Neural progenitor cell (in vitro differentiated cells): ENCODE data around the gene GBP5. TPM values are rescaled to one million over a fixed set of nuclear protein-coding genes. Genes with fewer than 3 reads are reported as not detected.

Source experiments
- DNase-seq: peaks from one replicate; pipeline ENCODE4 v3.0.0-alpha.2; 2016; ENCODE audit warnings: low spot score
- H2AFZ ChIP-seq: fragments of 200-600 bp; sonication (generic); replicated peaks from 2 replicates; pipeline ENCODE4 v1.6.1; 2016; ENCODE audit warnings: antibody characterized with exemption
- H3F3A ChIP-seq: fragments of 200-600 bp; sonication (generic); 2 replicates; pipeline ENCODE4 v1.6.1; 2016; ENCODE audit warnings: antibody characterized with exemption, low read depth
- H3K27ac ChIP-seq: fragments of 200-600 bp; sonication (generic); 2 replicates; pipeline ENCODE4 v1.5.1; 2016; ENCODE audit warnings: mild to moderate bottlenecking
- H3K27me3 ChIP-seq: fragments of 200-600 bp; sonication (generic); 2 replicates; pipeline ENCODE4 v1.6.1; 2016; ENCODE audit warnings: mild to moderate bottlenecking, moderate library complexity
- H3K36me3 ChIP-seq: fragments of 200-600 bp; sonication (generic); 2 replicates; pipeline ENCODE4 v1.5.1; 2016
- H3K4me1 ChIP-seq: fragments of 200-600 bp; sonication (generic); 2 replicates; pipeline ENCODE4 v1.6.1; 2016; ENCODE audit warnings: mixed run types
- H3K4me2 ChIP-seq: fragments of 200-600 bp; sonication (generic); 2 replicates; pipeline ENCODE4 v1.6.1; 2016
- H3K4me3 ChIP-seq: fragments of 200-600 bp; sonication (generic); 2 replicates; pipeline ENCODE4 v1.5.1; 2016
- H3K79me2 ChIP-seq: fragments of 200-600 bp; sonication (generic); 2 replicates; pipeline ENCODE4 v1.6.1; 2016; ENCODE audit warnings: low read depth
- H3K9ac ChIP-seq: fragments of 200-600 bp; sonication (generic); 2 replicates; pipeline ENCODE4 v1.6.1; 2016
- H3K9me3 ChIP-seq: fragments of 200-600 bp; sonication (generic); 2 replicates; pipeline ENCODE4 v1.5.1; 2016; ENCODE audit warnings: low read depth
- H4K20me1 ChIP-seq: fragments of 200-600 bp; sonication (generic); 2 replicates; pipeline ENCODE4 v1.6.1; 2016; ENCODE audit warnings: low read depth
- H3K27ac Mint-ChIP-seq: 3 replicates; pipeline ENCODE4 v1.8.0; 2021; ENCODE audit warnings: mixed read lengths
- H3K27me3 Mint-ChIP-seq: 2 replicates; pipeline ENCODE4 v1.8.0; 2022; ENCODE audit warnings: low read depth, mild to moderate bottlenecking, inconsistent platforms, moderate library complexity, mixed read lengths; ENCODE audit not compliant: insufficient read depth
- H3K36me3 Mint-ChIP-seq: 3 replicates; pipeline ENCODE4 v1.8.0; 2021; ENCODE audit warnings: mixed read lengths
- H3K4me1 Mint-ChIP-seq: 3 replicates; pipeline ENCODE4 v1.8.0; 2021; ENCODE audit warnings: mixed read lengths
- H3K4me3 Mint-ChIP-seq: 3 replicates; pipeline ENCODE4 v1.8.0; 2021; ENCODE audit warnings: mild to moderate bottlenecking, moderate library complexity, mixed read lengths
- H3K9me3 Mint-ChIP-seq: 3 replicates; pipeline ENCODE4 v1.8.0; 2020; ENCODE audit warnings: mixed read lengths
- EZH2 ChIP-seq: fragments of 200-600 bp; sonication (generic); IDR thresholded peaks from 2 replicates; pipeline ENCODE4 v1.6.1; 2017; ENCODE audit warnings: antibody characterized with exemption, mild to moderate bottlenecking, moderate library complexity
- EZH2phosphoT487 ChIP-seq: fragments of 200-600 bp; sonication (generic); IDR thresholded peaks from 2 replicates; pipeline ENCODE4 v1.6.1; 2017; ENCODE audit warnings: antibody characterized with exemption
- total RNA-seq: library from RNA; depleted of rRNA; stranded (reverse); fragments of >200 nt; gene quantifications from 2 replicates; pipeline ENCODE4 v1.2.3, GENCODE V29; 2015; ENCODE audit warnings: low replicate concordance
- TF ChIP-seq, protein P1 (sequence below): fragments of 200-600 bp; sonication (generic); IDR thresholded peaks from 2 replicates; pipeline ENCODE4 v1.5.1; 2017; ENCODE audit warnings: antibody characterized with exemption, mild to moderate bottlenecking

Gene GBP5
- total RNA-seq, 1 donor from 2014 or later, result not detected

DNA sequence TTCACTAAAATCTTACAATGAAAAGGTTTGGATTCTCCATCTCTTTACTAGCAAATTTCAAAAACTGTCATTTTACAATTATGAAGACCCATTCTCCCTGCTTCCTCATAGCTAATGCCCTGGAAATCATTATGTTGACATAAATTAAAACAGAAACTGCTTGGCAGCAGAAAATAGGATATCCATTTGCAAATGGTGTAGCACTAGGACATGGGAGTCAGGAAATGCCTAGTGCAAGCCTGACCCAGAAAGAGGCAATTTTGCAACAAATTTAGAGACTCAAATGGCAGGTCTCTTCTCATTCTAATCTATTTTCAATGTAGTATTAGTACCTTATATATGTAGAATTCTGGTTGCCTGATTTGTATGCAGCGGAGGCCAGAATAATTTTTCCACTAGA is 2.2 kb downstream of the GBP5 start:
- Histone ChIP-seq H2AFZ (no peak overlapping the region), H3K4me2 (no peak overlapping the region), H3K4me3 (no peak overlapping the region), H3K27me3 (no peaks in the 10 kb centered on the region), H3K4me1 (no peaks in the 10 kb centered on the region), H3K27ac (no peak overlapping the region), H3K79me2 (no peaks in the 10 kb centered on the region), H4K20me1 (no peaks in the 10 kb centered on the region), H3K9me3 (no peaks in the 10 kb centered on the region), H3K36me3 (no peaks in the 10 kb centered on the region), H3K9ac (no peak overlapping the region), H3F3A (no peaks in the 10 kb centered on the region)
- Mint-ChIP-seq H3K27me3 (peaks cover 4% of the 10 kb centered on the region), H3K4me1 (peaks cover 6% of the 10 kb centered on the region), H3K36me3 (no peaks in the 10 kb centered on the region), H3K4me3 (no peak overlapping the region), H3K9me3 (no peaks in the 10 kb centered on the region), H3K27ac (no peak overlapping the region)
- TF ChIP-seq, protein P1, sequence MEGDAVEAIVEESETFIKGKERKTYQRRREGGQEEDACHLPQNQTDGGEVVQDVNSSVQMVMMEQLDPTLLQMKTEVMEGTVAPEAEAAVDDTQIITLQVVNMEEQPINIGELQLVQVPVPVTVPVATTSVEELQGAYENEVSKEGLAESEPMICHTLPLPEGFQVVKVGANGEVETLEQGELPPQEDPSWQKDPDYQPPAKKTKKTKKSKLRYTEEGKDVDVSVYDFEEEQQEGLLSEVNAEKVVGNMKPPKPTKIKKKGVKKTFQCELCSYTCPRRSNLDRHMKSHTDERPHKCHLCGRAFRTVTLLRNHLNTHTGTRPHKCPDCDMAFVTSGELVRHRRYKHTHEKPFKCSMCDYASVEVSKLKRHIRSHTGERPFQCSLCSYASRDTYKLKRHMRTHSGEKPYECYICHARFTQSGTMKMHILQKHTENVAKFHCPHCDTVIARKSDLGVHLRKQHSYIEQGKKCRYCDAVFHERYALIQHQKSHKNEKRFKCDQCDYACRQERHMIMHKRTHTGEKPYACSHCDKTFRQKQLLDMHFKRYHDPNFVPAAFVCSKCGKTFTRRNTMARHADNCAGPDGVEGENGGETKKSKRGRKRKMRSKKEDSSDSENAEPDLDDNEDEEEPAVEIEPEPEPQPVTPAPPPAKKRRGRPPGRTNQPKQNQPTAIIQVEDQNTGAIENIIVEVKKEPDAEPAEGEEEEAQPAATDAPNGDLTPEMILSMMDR, result no peak
- TF ChIP-seq EZH2 (no peak), EZH2phosphoT487 (no peak)
- no peak for DNase-seq

DNA sequence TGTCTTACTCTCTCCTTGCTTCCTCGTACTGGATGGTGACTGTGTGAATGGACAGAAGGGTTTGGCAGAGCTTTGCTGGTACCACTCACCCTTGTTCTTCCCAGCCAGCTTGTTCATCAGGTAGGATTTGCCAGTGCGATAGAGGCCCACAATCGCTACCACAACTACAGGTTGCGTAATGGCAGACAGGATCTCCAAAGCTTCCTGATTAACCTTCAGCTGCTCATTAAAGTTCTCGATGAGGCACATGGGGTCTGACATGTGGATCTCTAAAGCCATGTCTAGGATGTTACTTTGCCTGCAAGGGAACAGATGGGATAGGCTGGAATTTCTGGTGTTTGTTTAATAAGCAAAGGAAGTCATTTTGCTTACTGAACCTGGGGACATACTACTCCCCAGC is 3.4 kb downstream of the GBP5 start:
- Histone ChIP-seq H3K9me3 (no peaks in the 10 kb centered on the region), H4K20me1 (no peaks in the 10 kb centered on the region), H3K4me2 (no peak overlapping the region), H3K79me2 (no peaks in the 10 kb centered on the region), H3F3A (no peaks in the 10 kb centered on the region), H3K36me3 (no peaks in the 10 kb centered on the region), H3K4me1 (no peaks in the 10 kb centered on the region), H2AFZ (no peak overlapping the region), H3K4me3 (no peak overlapping the region), H3K27ac (no peak overlapping the region), H3K9ac (no peak overlapping the region), H3K27me3 (no peaks in the 10 kb centered on the region)
- no peak for DNase-seq
- no peak overlapping the region for H3K27ac Mint-ChIP-seq
- H3K4me1 Mint-ChIP-seq, result peaks cover 1% of the 10 kb centered on the region
- no peak overlapping the region for H3K4me3 Mint-ChIP-seq
- TF ChIP-seq, protein P1, result no peak
- no peak for TF ChIP-seq EZH2
- no peak for TF ChIP-seq EZH2phosphoT487
- H3K36me3 Mint-ChIP-seq, result no peaks in the 10 kb centered on the region
- no peaks in the 10 kb centered on the region for H3K9me3 Mint-ChIP-seq
- peaks cover 4% of the 10 kb centered on the region for H3K27me3 Mint-ChIP-seq

DNA sequence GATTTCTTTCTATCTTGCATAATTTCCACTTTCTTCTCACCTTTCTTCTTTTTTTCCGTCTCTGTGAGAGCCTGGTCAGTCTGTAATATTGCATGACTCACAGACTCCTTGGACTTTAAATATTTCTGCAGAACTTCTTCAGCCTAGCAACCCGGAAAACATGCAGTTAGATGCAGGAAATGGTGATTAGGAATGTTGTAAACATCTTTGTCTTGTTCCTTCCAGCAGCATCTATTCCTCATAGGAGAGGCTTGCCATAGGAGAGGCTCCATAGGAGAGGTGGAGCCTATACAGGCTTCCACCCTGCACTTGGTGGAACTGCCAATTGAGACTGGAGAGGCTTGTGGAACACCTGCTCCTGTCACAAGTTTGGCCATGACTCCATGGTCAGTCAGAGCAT is 10.0 kb downstream of the GBP5 start:
- no peak overlapping the region for H2AFZ ChIP-seq
- H3K4me3 Mint-ChIP-seq, result no peak overlapping the region
- TF ChIP-seq EZH2phosphoT487 (no peak), EZH2 (no peak)
- TF ChIP-seq, protein P1, result no peak
- no peaks in the 10 kb centered on the region for H3K9me3 Mint-ChIP-seq
- H3K4me1 ChIP-seq, result peaks cover 12% of the 10 kb centered on the region
- no peak for DNase-seq
- no peaks in the 10 kb centered on the region for H3F3A ChIP-seq
- H4K20me1 ChIP-seq, result no peaks in the 10 kb centered on the region
- H3K27ac Mint-ChIP-seq, result no peak overlapping the region
- H3K36me3 ChIP-seq, result no peaks in the 10 kb centered on the region
- peaks cover 15% of the 10 kb centered on the region for H3K4me1 Mint-ChIP-seq
- H3K27me3 ChIP-seq, result no peaks in the 10 kb centered on the region
- no peak overlapping the region for H3K27ac ChIP-seq
- no peak overlapping the region for H3K9ac ChIP-seq
- no peaks in the 10 kb centered on the region for H3K36me3 Mint-ChIP-seq
- no peaks in the 10 kb centered on the region for H3K79me2 ChIP-seq
- no peak overlapping the region for H3K4me2 ChIP-seq
- no peaks in the 10 kb centered on the region for H3K27me3 Mint-ChIP-seq
- H3K9me3 ChIP-seq, result no peaks in the 10 kb centered on the region
- H3K4me3 ChIP-seq, result no peak overlapping the region
